GM12801 (cell line): ENCODE data around the gene G3BP1.

ENCODE experiments used
- CTCF ChIP-seq: IDR thresholded peaks from one replicate; pipeline ENCODE4 v1.5.1; 2011; ENCODE audit warnings: control low read depth; ENCODE audit not compliant: insufficient read length; ENCODE audit errors: extremely low read depth

Gene G3BP1

GRCh38 chr5:151805414-151806223 is 33.9 kb downstream of the G3BP1 start:
- TF ChIP-seq CTCF = no peak

- TF ChIP-seq CTCF = no peak
These were observed 36.9 kb downstream of the G3BP1 start for GRCh38 chr5:151808451-151809169.

- TF ChIP-seq CTCF = no peak
These were observed 38.7 kb downstream of the G3BP1 start for GRCh38 chr5:151810449-151810848.

GRCh38 chr5:151810897-151811296 is 39.1 kb downstream of the G3BP1 start:
- no peak for TF ChIP-seq CTCF

GRCh38 chr5:151811593-151812321 is 40.0 kb downstream of the G3BP1 start:
- TF ChIP-seq CTCF = no peak

- TF ChIP-seq CTCF = no peak
These were observed 41.1 kb downstream of the G3BP1 start for GRCh38 chr5:151812757-151813309.

GRCh38 chr5:151815051-151815450 is 43.3 kb downstream of the G3BP1 start:
- no peak for TF ChIP-seq CTCF
